GM18526 (cell line): ENCODE results near the gene ARMH3.

Source experiments
- POLR2A ChIP-seq: IDR thresholded peaks from 3 replicates; pipeline ENCODE4 v1.6.1; 2011; ENCODE audit not compliant: insufficient read length; ENCODE audit errors: extremely low read depth

The ARMH3 gene

DNA sequence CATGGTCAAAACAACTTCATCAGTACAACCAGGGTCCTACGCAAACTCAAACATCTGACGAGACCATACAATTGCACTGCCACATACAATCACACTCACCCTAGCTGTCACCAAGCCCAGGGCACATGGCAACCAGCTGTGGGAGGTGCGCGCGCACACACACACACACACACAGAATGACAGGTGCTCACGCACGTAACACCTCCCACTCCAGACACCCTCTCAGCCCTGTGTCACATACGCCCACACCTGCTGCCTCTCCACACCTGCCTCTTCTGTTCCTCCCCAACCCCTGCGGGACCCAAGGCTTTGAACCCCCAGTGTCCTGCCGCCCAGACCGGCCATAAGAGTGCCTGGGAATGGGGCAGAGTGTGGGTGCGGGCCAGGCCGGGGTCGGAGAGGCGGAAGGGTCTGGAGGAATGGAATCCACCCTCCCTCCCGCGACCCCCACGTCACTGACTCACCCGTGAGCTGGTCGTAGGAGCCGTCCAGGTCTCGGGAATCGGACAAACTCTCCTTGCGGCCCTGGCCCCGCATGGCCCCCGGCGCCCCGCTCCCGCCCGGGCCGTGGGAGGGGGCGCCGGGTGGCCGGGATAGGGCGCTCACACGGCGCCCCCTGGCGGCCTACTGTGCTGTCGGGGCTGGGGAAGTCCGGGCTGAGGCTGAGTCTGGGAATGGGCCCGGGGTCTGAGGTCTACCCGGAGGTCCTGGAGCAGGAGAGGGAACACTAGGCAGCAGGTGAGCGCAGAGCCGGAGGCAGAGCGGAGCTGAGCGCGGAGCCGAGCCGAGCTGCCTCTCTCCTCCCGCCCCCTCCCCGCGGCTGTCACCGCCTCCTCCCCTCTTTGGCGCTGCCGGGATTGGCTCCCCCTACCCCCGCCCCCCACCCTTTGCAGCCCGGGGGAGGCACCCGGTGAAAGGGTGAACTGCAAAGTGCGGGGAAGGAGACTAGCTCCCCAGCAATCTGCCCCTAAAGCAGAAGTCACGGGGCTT lies 212.6 kb downstream of the ARMH3 start, which contains the start of gene KCNIP2:
Gene KCNIP2, minus strand, starts transcription at position 769 of the 990 bp plus-strand sequence. Its CDS starts 232 bp downstream, at position 537.
- no peak for TF ChIP-seq POLR2A

DNA sequence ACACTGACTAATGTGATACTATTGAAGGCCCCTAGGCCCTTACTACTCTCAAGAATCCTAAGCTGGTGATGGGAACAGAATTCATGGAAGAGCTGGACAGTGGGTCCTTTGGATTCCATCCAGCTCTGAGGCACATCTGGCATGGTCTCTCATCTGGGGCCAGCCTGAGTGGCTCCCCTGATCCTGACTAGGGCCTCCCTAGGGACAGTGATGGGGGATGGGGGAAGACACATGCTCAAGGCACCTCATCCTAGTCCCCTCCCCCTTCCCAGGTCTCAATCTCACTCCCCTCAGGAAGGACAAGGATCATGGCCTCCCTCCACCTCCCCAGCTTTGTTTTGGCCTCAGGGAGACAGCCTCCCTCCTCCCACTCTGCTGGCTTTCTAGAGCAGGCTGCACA lies 214.1 kb downstream of the ARMH3 start:
- TF ChIP-seq POLR2A = no peak

DNA sequence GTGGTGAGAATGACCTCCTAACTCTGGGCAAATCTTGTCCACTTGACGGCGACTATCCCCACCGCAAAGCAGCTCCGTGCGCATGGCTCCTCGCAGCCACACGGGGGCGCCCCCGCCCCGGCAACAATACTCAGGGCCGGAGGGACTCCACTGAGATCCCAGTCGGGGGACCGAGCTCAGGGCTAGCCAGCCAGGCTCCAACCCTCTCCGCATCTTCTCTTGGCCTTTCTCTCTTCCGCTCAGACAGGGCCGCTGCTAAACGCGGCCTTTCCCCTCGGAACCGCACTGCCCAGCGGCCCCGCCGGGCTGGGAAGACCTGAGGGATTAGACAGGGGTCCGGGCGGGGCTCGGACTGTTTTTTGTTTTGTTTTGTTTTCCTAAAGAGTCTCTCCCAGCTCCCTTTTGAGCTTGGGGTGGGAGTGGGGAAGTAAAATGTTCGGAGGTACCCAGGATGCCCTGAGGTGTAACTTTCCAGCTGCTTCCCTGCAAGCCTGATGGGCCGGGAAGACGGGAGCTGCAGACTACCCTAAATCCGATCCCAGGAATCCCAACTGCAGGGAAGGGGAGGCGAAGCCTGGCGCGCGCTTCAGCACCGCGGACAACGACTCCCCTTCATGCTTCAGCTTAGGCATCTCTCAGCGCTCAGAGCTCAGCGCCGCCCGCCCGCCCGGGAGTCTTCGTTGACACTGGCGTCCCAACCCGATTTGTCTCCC lies 215.1 kb downstream of the ARMH3 start:
- no peak for TF ChIP-seq POLR2A

DNA sequence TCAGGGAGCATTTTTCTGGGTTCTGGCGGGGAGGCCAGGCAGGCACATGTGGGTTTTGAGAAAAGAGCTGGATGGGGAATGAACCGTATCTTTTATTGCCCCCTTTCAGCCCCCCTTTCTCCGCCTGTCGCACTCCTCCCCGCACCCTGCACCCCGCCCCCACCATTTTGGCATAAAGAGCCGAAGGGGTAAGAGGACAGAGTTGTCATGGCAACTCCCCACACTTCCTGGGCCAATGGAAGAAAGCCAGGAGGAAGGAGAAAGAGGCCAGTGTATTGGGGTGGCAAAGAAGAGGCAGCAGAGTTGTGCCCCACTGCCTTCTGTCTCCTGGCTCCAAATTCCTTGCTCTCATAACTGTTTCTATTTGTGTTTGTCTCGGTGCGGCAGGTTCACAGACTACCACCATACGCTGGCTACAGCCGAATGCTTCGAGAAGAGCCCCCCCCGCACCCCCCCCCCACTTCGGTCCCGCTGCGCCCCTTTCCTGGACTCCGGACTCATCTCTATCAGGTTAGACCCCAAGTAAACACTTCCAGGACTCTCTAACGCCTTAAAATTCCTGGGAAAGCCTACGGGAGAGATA lies 215.8 kb downstream of the ARMH3 start:
- no peak for TF ChIP-seq POLR2A

DNA sequence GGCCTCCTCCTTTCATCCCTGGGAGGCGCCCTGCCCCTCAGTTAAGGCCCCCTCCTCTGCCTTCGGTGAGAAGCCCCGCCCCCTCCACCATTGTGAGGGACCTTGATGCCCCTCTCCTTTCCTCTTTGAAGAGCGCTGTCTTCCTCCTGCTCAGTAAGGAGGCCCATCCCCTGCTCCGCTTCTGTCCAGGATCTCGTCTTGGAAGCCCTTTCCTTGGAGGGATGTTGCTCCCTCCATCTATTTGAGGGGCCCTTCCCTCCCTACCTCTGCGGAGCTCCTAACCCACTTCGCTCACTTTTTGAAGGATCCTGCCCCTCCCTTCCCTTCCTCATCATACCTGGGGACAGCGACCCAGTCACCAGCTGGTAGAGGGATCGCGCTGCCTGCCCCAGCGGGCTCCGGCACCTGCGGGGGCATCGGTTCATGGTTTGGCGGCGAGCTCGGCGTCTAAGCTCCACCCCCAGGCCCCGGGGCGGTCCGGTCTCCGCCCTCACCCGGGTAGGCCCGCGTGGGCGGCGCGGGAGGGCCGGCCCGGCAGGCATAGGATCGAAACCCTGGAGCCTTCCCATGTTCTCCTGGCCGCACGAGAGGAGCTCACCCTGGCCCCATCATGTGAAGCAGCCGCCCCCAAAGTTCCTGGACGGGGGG lies 216.4 kb downstream of the ARMH3 start:
- TF ChIP-seq POLR2A = no peak

DNA sequence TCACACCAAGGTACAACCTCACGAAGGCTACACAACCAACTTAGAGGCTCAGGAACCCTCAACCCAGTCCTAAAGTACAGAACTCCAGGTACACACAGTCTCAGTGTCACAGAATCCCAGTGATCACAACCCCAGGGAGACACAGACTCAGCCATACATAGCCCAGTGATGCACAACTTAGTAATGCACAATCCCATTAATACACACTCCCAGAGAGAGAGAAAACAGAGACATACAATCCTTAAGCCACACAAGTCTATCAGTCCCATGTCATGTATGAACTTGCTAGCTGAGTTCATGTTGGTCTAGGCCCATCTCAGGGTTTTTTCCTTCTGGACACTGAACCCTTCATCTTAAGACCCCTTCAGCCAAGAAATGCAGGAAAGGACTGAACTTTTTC lies 217.0 kb downstream of the ARMH3 start:
- no peak for TF ChIP-seq POLR2A

DNA sequence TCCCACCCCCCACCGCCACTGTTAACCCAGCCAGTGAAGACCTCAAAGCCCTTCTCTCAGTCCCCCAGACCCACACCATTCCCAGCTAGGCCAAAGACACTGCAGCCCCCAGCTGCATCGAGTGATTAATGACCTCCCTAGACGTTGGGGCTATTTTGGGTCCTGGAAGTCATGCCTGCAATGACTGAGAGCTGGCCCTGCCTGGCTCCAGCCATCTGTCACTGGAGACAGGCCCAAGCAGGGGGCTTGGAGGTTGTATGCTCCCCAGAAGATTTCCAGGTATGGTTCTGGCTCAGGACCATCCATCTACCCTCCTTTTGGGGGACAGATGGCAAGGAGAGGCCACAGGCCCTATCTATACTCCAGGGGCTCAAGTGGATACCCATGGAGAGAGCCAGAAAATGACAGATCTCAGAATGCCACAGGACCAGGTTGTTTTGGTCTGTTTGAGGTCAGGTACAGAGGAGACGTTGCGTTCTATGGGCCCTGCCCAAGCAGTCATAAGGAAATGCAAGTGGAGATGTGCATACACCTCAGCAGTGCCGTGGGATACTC lies 217.5 kb downstream of the ARMH3 start:
- TF ChIP-seq POLR2A = no peak

DNA sequence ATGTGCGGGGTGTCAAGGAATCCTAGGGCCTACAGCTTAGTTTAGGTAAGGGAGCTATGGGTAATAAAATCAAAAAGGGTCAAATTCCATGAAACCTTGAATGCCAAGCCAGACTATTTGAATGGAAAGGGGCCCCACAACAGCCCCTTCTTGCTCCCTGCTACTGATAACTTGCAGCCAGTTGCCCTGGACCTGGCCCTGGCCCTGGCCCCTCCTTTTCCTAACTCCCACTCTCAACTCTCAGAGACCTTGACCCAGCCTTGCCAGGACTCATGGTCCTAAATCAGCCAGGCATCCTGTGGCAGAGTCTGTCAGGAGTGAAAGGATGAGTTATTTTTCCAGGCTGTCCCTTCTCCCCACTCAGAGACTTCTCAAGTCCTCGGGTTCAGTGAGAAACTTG lies 218.2 kb downstream of the ARMH3 start:
- TF ChIP-seq POLR2A = no peak

DNA sequence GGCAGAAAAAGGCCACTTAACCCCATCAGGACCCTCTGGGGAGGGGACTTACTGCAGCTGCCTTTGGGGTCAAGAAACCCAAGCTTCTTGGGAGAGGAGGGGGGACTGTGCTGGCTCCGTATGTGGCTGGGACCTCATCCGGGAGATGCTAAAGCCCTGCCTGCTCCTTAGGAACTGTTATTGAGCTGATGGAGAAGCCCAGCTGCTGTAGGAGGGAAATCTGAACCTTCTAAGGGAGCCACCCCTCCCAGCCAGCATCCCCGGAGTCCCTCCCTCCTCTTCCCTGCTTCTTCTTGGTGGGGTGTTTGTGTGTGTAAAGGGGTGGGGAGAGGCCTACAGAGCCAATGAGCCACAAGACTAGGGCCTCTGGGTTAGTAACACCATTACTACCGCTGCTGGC lies 220.6 kb downstream of the ARMH3 start:
- TF ChIP-seq POLR2A = no peak

DNA sequence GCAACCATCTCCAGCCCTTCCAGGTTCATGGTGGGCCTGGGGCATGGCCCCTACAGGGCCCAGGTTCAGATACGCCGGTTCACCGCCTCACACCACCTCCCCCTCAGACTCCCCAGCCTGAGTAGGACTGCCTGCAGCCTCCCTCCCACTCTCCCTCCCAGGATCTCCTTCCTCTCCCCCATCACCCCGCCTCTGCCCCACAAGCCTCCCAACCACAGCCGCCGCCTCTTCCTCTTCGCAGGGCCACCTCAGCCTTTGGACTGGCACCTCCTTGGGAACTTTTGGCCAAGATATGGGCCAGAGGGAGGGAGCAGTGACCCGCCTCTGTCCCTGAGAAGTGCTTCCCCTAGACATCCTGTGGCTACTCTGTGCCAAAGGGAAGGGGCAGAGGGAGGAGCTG lies 221.6 kb downstream of the ARMH3 start:
- TF ChIP-seq POLR2A = no peak

DNA sequence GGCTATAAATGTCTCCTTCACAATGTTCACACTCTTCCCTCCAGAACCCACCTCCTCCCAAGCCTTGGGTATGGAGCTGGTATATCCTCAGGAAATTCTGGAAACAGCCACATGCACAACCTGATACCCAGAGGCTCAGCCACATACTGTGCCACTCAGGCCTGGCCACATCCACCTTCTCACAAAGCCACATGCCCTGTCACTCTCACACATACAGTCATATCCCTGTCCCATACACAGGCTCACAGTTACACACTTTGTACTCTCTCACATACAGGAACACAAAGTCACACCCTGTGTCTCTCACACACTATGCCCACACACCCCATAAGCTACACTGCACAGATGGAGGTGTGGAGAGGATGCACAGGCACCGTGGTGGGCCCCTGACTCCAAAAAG lies 222.5 kb downstream of the ARMH3 start:
- TF ChIP-seq POLR2A = no peak

DNA sequence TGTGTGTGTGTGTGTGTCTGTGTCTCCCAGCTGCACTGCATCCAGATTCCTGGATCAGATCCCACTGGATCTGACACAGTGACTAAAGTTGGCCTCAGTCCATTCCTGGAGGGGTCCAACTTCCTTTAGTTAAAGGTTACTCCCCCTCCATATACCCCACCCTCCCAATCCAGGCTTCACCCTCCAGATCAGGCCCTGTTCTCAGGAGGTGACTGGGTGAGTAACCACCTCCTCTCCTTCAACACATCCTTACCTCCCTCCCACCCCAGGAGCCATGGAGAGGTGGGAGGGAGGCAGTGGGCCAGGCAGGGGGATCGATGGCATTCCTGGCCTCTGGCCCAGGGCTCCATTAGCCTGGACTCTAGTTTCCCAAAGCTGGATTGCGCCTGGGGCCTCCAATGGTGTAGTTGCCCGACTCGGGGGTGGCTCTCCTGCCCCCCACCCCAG lies 223.6 kb downstream of the ARMH3 start:
- no peak for TF ChIP-seq POLR2A

DNA sequence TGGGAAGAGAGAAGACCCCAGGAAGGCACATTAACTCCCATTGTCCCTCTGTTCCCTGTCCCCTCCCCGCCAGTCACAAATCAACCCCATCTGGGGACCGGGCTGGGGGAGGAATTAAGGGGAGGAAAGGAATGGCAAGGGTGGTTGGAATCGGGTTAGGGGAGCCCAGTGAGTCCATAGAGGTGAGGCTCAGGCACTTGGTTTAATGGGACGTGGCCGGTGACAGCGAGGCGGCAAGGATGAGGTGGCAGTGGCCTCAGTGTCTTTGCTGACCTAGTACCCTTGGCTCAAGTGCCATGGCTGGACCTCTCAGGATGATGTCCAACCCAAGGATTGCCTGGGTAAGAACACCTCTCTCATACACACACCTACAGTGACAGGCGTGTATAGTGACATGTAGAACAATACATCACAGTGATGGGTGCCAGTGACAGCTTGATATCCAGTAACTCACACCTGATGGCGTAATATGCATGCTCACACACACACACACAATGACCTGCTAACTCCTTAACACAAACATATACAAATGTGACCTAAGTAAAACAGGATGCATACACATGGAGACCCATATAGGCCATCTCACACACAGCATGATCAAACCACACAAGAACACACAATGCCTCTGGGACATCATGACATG lies 224.7 kb downstream of the ARMH3 start:
- TF ChIP-seq POLR2A = no peak
